AG08396 (cell line): ENCODE measurements around the gene TCEAL4.
"Not testable (repeated sequence)": the region's sequence is repeated elsewhere in the genome, so short reads cannot be mapped to it uniquely, and the experiment has no call there.

ENCODE experiments used
- DNase-seq: peaks from one replicate; pipeline ENCODE4 v3.0.0; 2012; ENCODE audit warnings: low spot score, mixed read lengths

TCEAL4 gene

GRCh38 chrX:103592295-103592694, 7.0 kb downstream of the TCEAL4 start:
- not testable (repeated sequence) for DNase-seq

DNA sequence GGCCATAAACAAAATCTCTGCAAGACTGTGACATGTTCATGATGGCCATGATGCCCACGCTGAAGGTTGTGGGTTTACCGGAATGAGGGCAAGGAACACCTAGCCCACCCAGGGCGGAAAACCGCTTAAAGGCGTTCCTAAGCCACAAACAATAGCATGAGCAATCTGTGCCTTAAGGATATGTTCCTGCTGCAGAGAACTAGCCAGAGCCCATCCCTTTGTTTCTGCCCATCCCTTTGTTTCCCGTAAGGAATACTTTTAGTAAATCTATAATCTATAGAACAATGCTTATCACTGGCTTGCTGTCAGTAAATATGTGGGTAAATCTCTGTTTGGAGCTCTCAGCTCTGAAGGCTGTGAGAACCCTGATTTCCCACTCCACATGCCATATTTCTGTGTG, 9.9 kb downstream of the TCEAL4 start:
- not testable (repeated sequence) for DNase-seq

DNA sequence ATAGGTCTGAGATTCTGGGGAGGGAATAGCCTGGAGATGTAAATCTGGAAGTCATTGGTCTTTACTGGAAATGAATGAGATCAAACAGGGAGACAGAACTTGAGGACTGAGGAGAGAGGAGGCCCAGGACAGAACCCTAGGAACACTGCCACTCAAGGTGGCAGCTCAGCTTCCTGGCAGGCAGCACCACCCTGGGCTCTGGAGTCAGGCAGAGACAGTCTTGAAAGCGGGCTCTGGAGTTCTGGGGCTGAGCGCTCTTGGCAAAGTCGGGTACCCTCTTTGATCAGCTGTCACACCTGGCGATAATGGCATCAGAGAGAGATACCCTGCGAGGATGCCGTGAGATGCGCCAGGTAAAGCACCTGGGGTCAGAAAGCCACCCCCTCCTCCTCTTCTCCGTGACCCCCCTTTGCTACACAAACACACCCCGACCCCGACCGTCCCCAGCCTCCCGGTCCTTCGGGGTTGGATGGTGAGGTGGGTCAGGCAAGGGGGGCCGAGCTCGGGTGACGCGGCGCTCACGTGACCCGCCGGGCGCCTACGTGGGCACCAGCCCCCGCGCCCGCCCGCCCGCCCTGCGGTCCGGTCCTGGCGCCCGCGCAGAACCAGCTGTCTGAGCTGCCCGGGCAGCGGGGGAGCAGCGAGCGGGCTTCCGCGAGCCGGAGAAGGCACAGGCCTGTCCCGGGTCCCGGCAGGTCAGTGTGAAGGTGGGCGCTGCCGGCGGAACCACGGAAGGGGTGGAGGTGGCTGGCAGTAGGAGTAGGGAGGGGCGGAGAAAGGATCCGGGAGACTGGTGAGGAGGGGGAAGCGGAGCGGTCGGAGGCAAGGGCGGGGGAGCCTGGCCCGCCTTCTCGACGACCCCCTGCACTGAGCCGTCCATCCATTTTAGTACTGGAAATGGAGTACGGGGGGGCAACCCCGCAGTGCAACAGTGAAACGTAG, 22.3 kb downstream of the TCEAL4 start, which contains the start of gene TCEAL3:
Gene TCEAL3, plus strand, starts transcription at position 600 of the 942 bp plus-strand sequence. CDS start 1,102 bp downstream, outside the sequence.
- DNase-seq: peak; percentile 69

- no peak for DNase-seq
These were observed 23.1 kb downstream of the TCEAL4 start for GRCh38 chrX:103608306-103608963.

GRCh38 chrX:103610282-103610681, 25.0 kb downstream of the TCEAL4 start:
- DNase-seq: no peak

DNA sequence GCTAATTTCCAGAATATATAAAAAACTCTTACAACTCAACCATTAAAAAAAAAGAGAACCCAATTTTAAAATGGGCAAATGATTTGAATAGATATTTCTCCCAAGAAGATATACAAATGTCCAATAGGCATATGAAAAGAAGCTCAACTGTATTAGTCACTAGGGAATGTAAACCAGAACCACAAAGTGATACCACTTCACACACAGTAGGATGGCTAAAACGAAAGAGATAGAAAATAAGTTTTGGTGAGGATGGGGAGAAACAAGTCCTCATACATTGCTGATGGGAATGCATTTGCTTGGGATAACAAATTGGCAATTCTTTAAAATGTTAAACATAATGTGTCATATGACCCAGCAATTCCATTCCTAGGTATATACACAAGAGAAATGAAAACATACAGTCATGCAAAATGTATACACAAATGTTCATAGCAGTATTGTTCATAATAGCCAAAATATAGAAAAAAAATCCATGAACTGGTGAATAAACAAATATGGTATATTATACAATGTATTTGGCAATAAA, 28.1 kb downstream of the TCEAL4 start:
- DNase-seq: no peak

GRCh38 chrX:103614999-103615398, 29.7 kb downstream of the TCEAL4 start:
- DNase-seq: no peak

DNA sequence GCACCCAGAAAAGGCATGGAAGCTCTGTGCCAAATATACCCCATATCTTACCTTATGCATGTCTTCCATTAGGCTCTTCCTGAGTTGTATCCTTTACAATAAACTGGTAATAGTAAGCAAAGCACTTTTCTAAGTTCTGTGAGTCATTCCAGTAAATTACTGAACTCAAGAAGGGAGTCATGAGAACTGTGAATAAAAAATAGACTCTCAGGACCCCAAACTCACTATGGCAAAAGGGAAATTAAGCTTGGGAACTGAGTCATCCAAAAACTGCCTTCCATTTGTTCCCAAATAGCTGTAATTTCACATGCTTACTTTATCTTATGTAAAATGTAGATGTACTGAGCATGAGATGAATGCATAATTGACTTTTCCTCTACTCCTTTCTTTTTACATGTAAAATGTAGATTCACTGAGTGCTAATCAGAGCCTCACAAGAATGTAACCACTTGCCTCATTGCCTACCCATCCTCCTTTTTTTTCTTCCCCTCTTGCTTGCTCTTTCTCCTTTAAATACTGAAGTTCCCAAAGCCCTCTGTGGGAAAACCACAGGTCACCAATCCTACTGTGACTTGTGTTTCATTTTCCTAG, 30.6 kb downstream of the TCEAL4 start:
- DNase-seq: no peak

- DNase-seq: no peak
These were observed 31.4 kb downstream of the TCEAL4 start for GRCh38 chrX:103616676-103617186.

DNA sequence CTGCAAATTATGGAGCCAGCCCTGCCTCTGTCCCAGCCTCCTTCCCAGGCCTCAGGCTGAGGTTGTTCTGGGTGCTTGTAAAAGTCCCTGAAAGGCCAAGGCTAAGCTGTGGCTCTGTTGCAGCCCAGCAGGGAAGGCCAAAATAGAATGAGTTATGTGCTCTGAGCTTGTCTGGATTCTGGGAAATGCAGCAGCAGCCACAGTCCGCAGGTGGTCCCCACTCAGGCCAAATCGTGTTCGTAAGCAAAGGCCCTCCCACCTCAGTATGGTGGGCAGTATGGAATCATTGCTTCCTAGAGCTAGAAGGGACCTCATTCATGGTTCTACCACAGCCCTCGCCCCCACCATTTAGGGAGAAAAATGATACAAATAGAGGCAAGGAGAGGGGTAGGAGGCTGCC, 38.8 kb downstream of the TCEAL4 start:
- no peak for DNase-seq

- DNase-seq: no peak
These were observed 41.5 kb downstream of the TCEAL4 start for GRCh38 chrX:103626855-103627254.

GRCh38 chrX:103628386-103629317, 43.3 kb downstream of the TCEAL4 start, which contains the start of gene TCEAL1:
Gene TCEAL1, plus strand, starts transcription at chrX:103628975. Its CDS starts 942 bp downstream, at chrX:103629917.
- DNase-seq: peak; percentile 16

GRCh38 chrX:103629318-103630170, 44.2 kb downstream of the TCEAL4 start:
- peak; percentile 36 for DNase-seq

GRCh38 chrX:103630171-103630511, 44.8 kb downstream of the TCEAL4 start:
- DNase-seq: no peak

- DNase-seq: no peak
These were observed 45.8 kb downstream of the TCEAL4 start for GRCh38 chrX:103631145-103631544.

- DNase-seq: no peak
These were observed 50.1 kb downstream of the TCEAL4 start for GRCh38 chrX:103635436-103635835.
